Measurements from ENCODE around the gene CLTA. TPM values are rescaled to one million over a fixed set of nuclear protein-coding genes. Genes with fewer than 3 reads are reported as not detected.

The CLTA gene
- total and polyA plus RNA-seq, 10 of the 15 experiments (the other 5 are each of a cell fraction or from before 2014, with no cell fraction given) = 49.0 to 241 (median 168) TPM

DNA sequence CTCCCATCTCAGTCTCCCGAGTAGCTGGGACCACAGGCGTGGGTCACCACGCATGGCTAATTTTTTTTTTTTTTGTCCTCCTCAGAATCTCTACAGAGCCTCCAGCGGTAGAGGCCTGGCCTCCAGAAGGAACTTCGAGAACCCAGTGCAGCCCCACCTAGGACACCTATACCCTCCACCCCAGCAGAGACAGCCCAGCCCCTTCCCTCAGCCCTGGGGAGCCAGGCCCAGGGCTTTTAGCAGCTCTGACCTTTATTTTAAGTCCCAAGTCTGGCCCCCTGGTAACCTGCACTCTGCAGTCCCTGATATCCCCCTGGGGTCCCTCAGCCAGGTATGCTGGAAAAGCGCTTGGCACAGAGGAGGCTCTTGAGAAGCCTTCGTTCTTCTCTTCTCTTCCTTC is 49.0 kb upstream of the CLTA start:
- RAD21 ChIA-PET (ENCODE audit: unreplicated experiment) = interaction anchor here (0.6 to 1.1 kb wide), 2 partner anchors 11 to 25 kb away, joined by 3 read pairs; no protein-coding TSS in a partner anchor
- Histone ChIP-seq H3K27ac (ENCODE audit: control insufficient read depth, insufficient read depth) (no peak overlapping the region), H3K79me2 (ENCODE audit: control insufficient read depth, insufficient read depth, low read length) (no peaks in the 10 kb centered on the region), H4K20me1 (ENCODE audit: control insufficient read depth, insufficient read depth) (no peaks in the 10 kb centered on the region), H3K36me3 (ENCODE audit: control insufficient read depth in 2 of 2, insufficient read depth in 2 of 2, low read length in 1 of 2) (no peaks in the 10 kb centered on the region), H3K9ac (ENCODE audit: control insufficient read depth, insufficient read depth, low read length) (no peak overlapping the region), H2AFZ (ENCODE audit: control insufficient read depth, low read depth, low read length) (no peak overlapping the region), H3K27me3 (replicated peaks in 1 of 2; ENCODE audit: control insufficient read depth in 2 of 2, insufficient read depth in 2 of 2, low read length in 1 of 2) (peaks cover 7 to 8% of the 10 kb centered on the region in 2 experiments; a peak in 3 of 4 replicates), H3K9me3 (replicated peaks; ENCODE audit: control insufficient read depth, insufficient read depth, low read length) (peaks cover 4% of the 10 kb centered on the region; the same call in 1 of the 3 replicates), H3K4me1 (ENCODE audit: control insufficient read depth, insufficient read depth, low read length) (peaks cover 45% of the 10 kb centered on the region), H3K4me3 (no peak overlapping the region), H3K4me2 (ENCODE audit: control insufficient read depth, insufficient read depth) (no peak overlapping the region)
- no peak for DNase-seq (ENCODE audit: low read depth, low spot score)
- POLR2A ChIA-PET = no interaction called here
- ATAC-seq = no peak
- WGBS (ENCODE audit: insufficient coverage, insufficient replicate concordance, low lambda C conversion rate, missing lambda C conversion rate) = 91% methylated on average over 7 of the region's 7 CpGs
- intact Hi-C loops (cut with micrococcal nuclease; ENCODE audit: unreplicated experiment) = no loop called here
- CTCF ChIA-PET = interaction anchor here (2.3 kb wide), 1 partner anchor 22 kb away, joined by 7 read pairs; no protein-coding TSS in a partner anchor
- no peak for FAIRE-seq
- SMC1A ChIA-PET (ENCODE audit: uncharacterized antibody, unreplicated experiment) = interaction anchor here (1.0 kb wide), 1 partner anchor 40 kb away, joined by 3 read pairs; no protein-coding TSS in a partner anchor
- no TSS peak for BruUV-seq (replicated peaks)
- in situ Hi-C loops (cut with MboI) = no loop called here
- no peak for TF ChIP-seq NRF1 (conservative IDR thresholded peaks at IDR 0.05; ENCODE audit: low read depth, low read length)

DNA sequence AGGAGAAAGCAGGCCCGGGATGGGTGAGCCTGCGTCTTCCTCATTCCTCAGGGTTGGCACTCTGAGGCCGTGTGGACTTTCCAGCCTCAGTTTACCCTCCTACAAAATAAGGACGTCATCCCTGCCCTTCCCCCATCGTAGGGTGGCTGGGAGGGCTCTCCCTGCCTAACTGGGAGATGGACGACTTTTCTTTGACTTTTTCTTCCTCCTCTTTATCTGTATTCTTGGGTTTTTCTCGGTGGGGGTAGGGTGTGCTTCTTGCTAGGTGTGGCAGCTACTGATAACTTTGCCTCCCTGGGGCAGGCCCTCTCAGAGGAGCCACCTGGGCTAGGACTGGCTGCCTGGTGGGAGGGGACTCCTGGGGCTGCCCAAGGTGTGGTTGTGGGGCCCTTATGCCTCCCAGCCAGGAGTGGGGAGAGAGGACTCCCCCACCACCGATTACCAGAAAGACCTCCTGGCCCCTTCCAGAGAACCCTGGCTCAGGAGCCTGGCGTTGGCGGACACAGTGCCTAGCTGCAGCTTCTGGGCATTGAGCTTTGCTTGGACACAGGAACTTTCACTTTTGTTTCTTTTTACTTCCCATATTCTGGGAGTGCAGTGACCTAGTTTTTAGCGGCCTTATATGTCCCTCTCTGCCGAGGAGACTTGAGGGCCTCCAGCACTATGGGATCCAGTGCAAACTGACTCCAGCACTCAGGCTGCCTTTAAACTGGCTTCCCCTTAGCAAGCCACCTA is 48.0 kb upstream of the CLTA start:
- CTCF ChIA-PET = interaction anchor here (1.4 to 1.5 kb wide), 2 partner anchors 9 to 40 kb away, joined by 4 to 5 read pairs; no protein-coding TSS in a partner anchor

More for the DNA sequence above, 48.0 kb upstream of the CLTA start:
- in situ Hi-C loops (cut with MboI) = no loop called here
- Histone ChIP-seq H4K20me1 (ENCODE audit: control insufficient read depth, insufficient read depth) (no peaks in the 10 kb centered on the region), H3K27ac (ENCODE audit: control insufficient read depth, insufficient read depth) (peak overlapping the region; percentile 29; the same call in 1 of the 2 replicates), H3K27me3 (replicated peaks in 1 of 2; ENCODE audit: control insufficient read depth in 2 of 2, insufficient read depth in 2 of 2, low read length in 1 of 2) (peaks cover under 1 to 2% of the 10 kb centered on the region in 2 experiments; a peak in 2 of 4 replicates), H3K9me3 (replicated peaks; ENCODE audit: control insufficient read depth, insufficient read depth, low read length) (peaks cover 4% of the 10 kb centered on the region; the same call in 1 of the 3 replicates), H3K36me3 (ENCODE audit: control insufficient read depth in 2 of 2, insufficient read depth in 2 of 2, low read length in 1 of 2) (no peaks in the 10 kb centered on the region), H3K9ac (ENCODE audit: control insufficient read depth, insufficient read depth, low read length) (peak overlapping the region; percentile 18; the same call in 1 of the 2 replicates), H3K4me2 (ENCODE audit: control insufficient read depth, insufficient read depth) (peak overlapping the region; percentile 78), H3K4me1 (ENCODE audit: control insufficient read depth, insufficient read depth, low read length) (peaks cover 40% of the 10 kb centered on the region), H3K79me2 (ENCODE audit: control insufficient read depth, insufficient read depth, low read length) (no peaks in the 10 kb centered on the region), H3K4me3 (no peak overlapping the region), H2AFZ (ENCODE audit: control insufficient read depth, low read depth, low read length) (peak overlapping the region; percentile 79)
- SMC1A ChIA-PET (ENCODE audit: uncharacterized antibody, unreplicated experiment) = interaction anchor here (1.0 to 1.1 kb wide), 2 partner anchors 37 to 41 kb away, joined by 3 read pairs; no protein-coding TSS in a partner anchor
- no TSS peak for BruUV-seq (replicated peaks)
- FAIRE-seq = no peak
- intact Hi-C loops (cut with micrococcal nuclease; ENCODE audit: unreplicated experiment) = no loop called here
- DNase-seq (ENCODE audit: low read depth, low spot score) = no peak
- TF ChIP-seq KAT2A (conservative IDR thresholded peaks at IDR 0.05; ENCODE audit: control insufficient read depth, low read depth, low read length) (no peak), IKZF2 (IDR thresholded peaks at IDR 0.05) (0 out of 4 replicates have a peak, but pooled peaks of 1 of the 2 experiments have one; percentile 9), SUPT20H (IDR thresholded peaks at IDR 0.05; ENCODE audit: borderline replicate concordance, control insufficient read depth, low read depth, low read length) (no peak), IKZF1 (conservative IDR thresholded peaks at IDR 0.05) (0 out of 2 replicates have a peak, but pooled peaks have one; percentile 26), MEF2B (IDR thresholded peaks at IDR 0.05; ENCODE audit: partially characterized antibody, poor library complexity, severe bottlenecking) (no peak), NKRF (conservative IDR thresholded peaks at IDR 0.05) (no peak)
- TF ChIP-seq, protein P1, sequence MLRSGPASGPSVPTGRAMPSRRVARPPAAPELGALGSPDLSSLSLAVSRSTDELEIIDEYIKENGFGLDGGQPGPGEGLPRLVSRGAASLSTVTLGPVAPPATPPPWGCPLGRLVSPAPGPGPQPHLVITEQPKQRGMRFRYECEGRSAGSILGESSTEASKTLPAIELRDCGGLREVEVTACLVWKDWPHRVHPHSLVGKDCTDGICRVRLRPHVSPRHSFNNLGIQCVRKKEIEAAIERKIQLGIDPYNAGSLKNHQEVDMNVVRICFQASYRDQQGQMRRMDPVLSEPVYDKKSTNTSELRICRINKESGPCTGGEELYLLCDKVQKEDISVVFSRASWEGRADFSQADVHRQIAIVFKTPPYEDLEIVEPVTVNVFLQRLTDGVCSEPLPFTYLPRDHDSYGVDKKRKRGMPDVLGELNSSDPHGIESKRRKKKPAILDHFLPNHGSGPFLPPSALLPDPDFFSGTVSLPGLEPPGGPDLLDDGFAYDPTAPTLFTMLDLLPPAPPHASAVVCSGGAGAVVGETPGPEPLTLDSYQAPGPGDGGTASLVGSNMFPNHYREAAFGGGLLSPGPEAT (IDR thresholded peaks at IDR 0.05; ENCODE audit: low read depth) = no peak
- peak; percentile 47 for ATAC-seq
- RAD21 ChIA-PET (ENCODE audit: unreplicated experiment) = no interaction called here
- POLR2A ChIA-PET = no interaction called here
- 45% methylated on average over 12 of the region's 12 CpGs for WGBS (ENCODE audit: insufficient coverage, insufficient replicate concordance, low lambda C conversion rate, missing lambda C conversion rate)
